ENCODE measurements around the gene RBM11. TPM values are rescaled to one million over a fixed set of nuclear protein-coding genes. Genes with fewer than 3 reads are reported as not detected.
A peak's percentile ranks its signal among the peaks of the same experiment; 100 is the strongest.

The RBM11 gene
- total RNA-seq, 4 donors from 2014 or later, result 0.30 to 1.5 (median 0.99) TPM

DNA sequence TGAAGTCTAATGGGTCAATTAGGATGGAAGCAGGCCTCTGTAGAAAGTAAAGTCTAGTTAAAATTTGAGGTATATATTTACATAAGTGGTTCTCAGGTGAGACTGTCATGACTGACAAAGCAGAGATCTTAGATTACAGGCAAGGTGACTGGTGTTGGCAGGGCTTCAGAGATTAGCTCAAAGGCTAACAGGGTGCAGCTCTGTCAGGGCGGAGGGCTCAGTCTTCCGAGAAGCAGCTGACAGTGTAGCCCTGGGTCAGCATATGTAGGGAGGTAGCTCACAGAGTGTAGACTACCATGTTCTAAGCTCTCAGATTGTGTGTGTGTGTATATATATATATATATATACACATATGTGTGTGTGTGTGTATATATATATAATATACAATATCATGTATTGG, 54.7 kb downstream of the RBM11 start:
- TF ChIP-seq EP300 (IDR thresholded peaks at IDR 0.05) (no peak), POLR2AphosphoS5 (IDR thresholded peaks at IDR 0.05) (no peak), POLR2A (IDR thresholded peaks at IDR 0.05) (no peak)
- TF ChIP-seq, protein P1, sequence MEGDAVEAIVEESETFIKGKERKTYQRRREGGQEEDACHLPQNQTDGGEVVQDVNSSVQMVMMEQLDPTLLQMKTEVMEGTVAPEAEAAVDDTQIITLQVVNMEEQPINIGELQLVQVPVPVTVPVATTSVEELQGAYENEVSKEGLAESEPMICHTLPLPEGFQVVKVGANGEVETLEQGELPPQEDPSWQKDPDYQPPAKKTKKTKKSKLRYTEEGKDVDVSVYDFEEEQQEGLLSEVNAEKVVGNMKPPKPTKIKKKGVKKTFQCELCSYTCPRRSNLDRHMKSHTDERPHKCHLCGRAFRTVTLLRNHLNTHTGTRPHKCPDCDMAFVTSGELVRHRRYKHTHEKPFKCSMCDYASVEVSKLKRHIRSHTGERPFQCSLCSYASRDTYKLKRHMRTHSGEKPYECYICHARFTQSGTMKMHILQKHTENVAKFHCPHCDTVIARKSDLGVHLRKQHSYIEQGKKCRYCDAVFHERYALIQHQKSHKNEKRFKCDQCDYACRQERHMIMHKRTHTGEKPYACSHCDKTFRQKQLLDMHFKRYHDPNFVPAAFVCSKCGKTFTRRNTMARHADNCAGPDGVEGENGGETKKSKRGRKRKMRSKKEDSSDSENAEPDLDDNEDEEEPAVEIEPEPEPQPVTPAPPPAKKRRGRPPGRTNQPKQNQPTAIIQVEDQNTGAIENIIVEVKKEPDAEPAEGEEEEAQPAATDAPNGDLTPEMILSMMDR (IDR thresholded peaks at IDR 0.05), result no peak
- no peak for ATAC-seq
- Histone ChIP-seq H3K4me3 (no peak overlapping the region), H3K9me3 (no peaks in the 10 kb centered on the region), H3K27ac (no peak overlapping the region), H3K27me3 (peaks cover 19% of the 10 kb centered on the region), H3K36me3 (no peaks in the 10 kb centered on the region), H3K4me1 (no peaks in the 10 kb centered on the region)
- 90 to 92% methylated on average over 2 of the region's 2 CpGs for WGBS, 2 donors (ENCODE audit: low coverage in 1 of 2)

GRCh38 chr21:14271053-14271452, 55.1 kb downstream of the RBM11 start:
- ATAC-seq, result no peak
- Histone ChIP-seq H3K36me3 (no peaks in the 10 kb centered on the region), H3K27ac (no peak overlapping the region), H3K27me3 (peaks cover 19% of the 10 kb centered on the region), H3K4me1 (no peaks in the 10 kb centered on the region), H3K4me3 (no peak overlapping the region), H3K9me3 (no peaks in the 10 kb centered on the region)
- no peak for TF ChIP-seq EP300 (IDR thresholded peaks at IDR 0.05)
- WGBS, 2 donors (ENCODE audit: low coverage in 1 of 2), result 76 to 78% methylated on average over 3 of the region's 3 CpGs

DNA sequence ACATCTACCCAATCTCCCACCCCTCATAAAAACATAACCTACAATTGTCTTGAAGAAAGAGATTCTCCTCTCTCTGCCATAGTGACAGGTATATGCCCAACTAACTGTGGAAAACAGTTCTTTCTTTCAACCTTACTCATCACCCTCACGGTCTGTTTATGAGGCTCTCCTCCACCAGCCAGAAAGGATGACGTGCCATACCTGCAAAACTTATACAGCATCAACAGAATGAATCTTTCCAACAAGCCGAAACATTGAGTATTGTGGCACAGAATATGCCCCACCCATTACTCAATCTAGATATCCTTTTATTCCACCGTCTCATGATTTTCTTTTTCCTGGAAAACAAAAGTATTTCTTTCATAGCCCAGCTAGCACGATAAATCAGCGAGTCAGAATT, 55.7 kb downstream of the RBM11 start:
- H3K36me3 ChIP-seq, result no peaks in the 10 kb centered on the region
- H3K27me3 ChIP-seq, result peaks cover 19% of the 10 kb centered on the region
- ATAC-seq, result no peak
- no peak overlapping the region for H3K4me3 ChIP-seq
- no peaks in the 10 kb centered on the region for H3K9me3 ChIP-seq
- TF ChIP-seq EP300 (IDR thresholded peaks at IDR 0.05) (no peak), POLR2AphosphoS5 (IDR thresholded peaks at IDR 0.05) (no peak), POLR2A (IDR thresholded peaks at IDR 0.05) (no peak)
- TF ChIP-seq, protein P1 (IDR thresholded peaks at IDR 0.05), result no peak
- H3K4me1 ChIP-seq, result no peaks in the 10 kb centered on the region
- no peak overlapping the region for H3K27ac ChIP-seq
- 77 to 94% methylated on average over 6 of the region's 6 CpGs for WGBS, 2 donors (ENCODE audit: low coverage in 1 of 2)

DNA sequence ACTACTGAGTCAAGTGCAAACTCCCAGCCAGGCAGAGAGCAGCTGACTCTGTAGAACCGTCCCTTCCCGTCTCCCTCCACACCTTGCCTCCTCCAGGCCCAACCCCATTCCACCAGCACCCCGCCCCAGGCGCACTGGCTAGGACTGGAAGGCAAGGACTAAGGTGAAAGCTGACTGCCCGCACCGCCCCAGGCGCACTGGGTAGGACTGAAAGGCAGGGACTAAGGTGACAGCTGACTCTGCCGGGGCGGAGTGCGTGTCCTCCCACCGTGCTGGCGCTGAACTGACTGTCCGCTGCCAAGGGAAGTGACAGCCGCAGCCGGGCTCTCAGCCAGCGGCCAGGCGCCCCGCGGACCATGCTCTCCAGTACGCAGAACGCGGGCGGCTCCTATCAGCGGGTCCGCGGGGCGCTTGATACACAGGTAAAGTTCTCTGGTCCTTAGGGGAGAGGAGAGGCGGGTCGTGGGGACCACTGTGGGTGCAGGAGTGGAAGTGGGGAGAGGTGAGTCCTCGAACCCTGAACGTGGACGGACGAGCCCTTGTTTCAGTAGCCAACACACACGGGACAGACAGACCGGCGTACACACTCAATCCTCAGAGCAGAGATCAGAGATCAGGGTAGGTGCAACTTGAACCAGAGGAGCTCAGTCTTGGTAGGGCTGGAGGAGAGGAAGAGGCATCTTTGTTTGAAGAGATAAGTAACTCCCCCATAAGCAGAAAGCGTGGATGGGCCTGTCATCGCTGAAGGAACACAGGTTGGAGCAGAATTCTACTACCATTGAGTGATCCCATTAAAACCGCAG, 58.0 kb downstream of the RBM11 start:
- Histone ChIP-seq H3K27me3 (peaks cover 19% of the 10 kb centered on the region), H3K36me3 (no peaks in the 10 kb centered on the region), H3K4me1 (no peaks in the 10 kb centered on the region), H3K27ac (no peak overlapping the region), H3K9me3 (no peaks in the 10 kb centered on the region), H3K4me3 (peak overlapping the region in 1 of 2 donors; percentile 2)
- 25 to 56% methylated on average over 3 to 12 of the region's 39 CpGs for WGBS, 2 donors (ENCODE audit: low coverage in 1 of 2)
- TF ChIP-seq EP300 (IDR thresholded peaks at IDR 0.05) (no peak), POLR2AphosphoS5 (IDR thresholded peaks at IDR 0.05) (no peak), POLR2A (IDR thresholded peaks at IDR 0.05) (no peak)
- TF ChIP-seq, protein P1 (IDR thresholded peaks at IDR 0.05), result no peak
- ATAC-seq, result peak; percentile 19

- Histone ChIP-seq H3K27me3 (peaks cover 23% of the 10 kb centered on the region), H3K9me3 (no peaks in the 10 kb centered on the region), H3K4me3 (no peak overlapping the region), H3K4me1 (no peaks in the 10 kb centered on the region), H3K27ac (no peak overlapping the region), H3K36me3 (no peaks in the 10 kb centered on the region)
- TF ChIP-seq EP300 (IDR thresholded peaks at IDR 0.05), result no peak
- TF ChIP-seq, protein P1 (IDR thresholded peaks at IDR 0.05), result no peak
- no peak for TF ChIP-seq POLR2AphosphoS5 (IDR thresholded peaks at IDR 0.05)
- no peak for TF ChIP-seq POLR2A (IDR thresholded peaks at IDR 0.05)
- no peak for ATAC-seq
- 88% methylated on average over 3 to 4 of the region's 4 CpGs for WGBS, 2 donors (ENCODE audit: low coverage in 1 of 2)
These were observed 59.8 kb downstream of the RBM11 start for GRCh38 chr21:14275702-14276205.

Other genes with a start within 250 kb of the RBM11 start
- gene LIPI, start 5.2 kb upstream of the RBM11 start, total RNA-seq, result not detected
- 10 to 100 TPM; 14.1 to 23.8 (median 18.4) TPM for gene HSPA13, start 167.0 kb downstream of the RBM11 start, total RNA-seq